Chondrocyte (in vitro differentiated cells): ENCODE results near the gene FAM24A. TPM values are rescaled to one million over a fixed set of nuclear protein-coding genes. Genes with fewer than 3 reads are reported as not detected.
"Not testable (repeated sequence)": the region's sequence is repeated elsewhere in the genome, so short reads cannot be mapped to it uniquely, and the experiment has no call there.

Experiments used
- DNase-seq: peaks from one replicate; pipeline ENCODE4 v3.0.0; 2021; ENCODE audit warnings: mixed read lengths, low spot score
- H3K27ac Mint-ChIP-seq: one replicate; pipeline ENCODE4 v1.8.0; 2021; ENCODE audit warnings: mild to moderate bottlenecking, moderate library complexity, mixed read lengths; ENCODE audit not compliant: unreplicated experiment
- H3K27me3 Mint-ChIP-seq: 2 replicates; pipeline ENCODE4 v1.8.0; 2021; ENCODE audit warnings: low read depth, mixed read lengths
- H3K36me3 Mint-ChIP-seq: 2 replicates; pipeline ENCODE4 v1.8.0; 2021; ENCODE audit warnings: low read depth, mixed read lengths
- H3K4me1 Mint-ChIP-seq: 2 replicates; pipeline ENCODE4 v1.8.0; 2021; ENCODE audit warnings: low read depth, mild to moderate bottlenecking, mixed read lengths
- H3K4me3 Mint-ChIP-seq: one replicate; pipeline ENCODE4 v1.8.0; 2021; ENCODE audit warnings: mild to moderate bottlenecking, moderate library complexity, mixed read lengths; ENCODE audit not compliant: unreplicated experiment
- H3K9me3 Mint-ChIP-seq: 2 replicates; pipeline ENCODE4 v1.8.0; 2021; ENCODE audit warnings: low read depth, mixed read lengths
- total RNA-seq: library from RNA; stranded (reverse); gene quantifications from 3 replicates; pipeline ENCODE4 v1.2.1, GENCODE V29; 2021
- TF ChIP-seq, protein P1 (sequence below): fragments of 200-600 bp; sonication (generic); IDR thresholded peaks from 2 replicates; pipeline ENCODE4 v1.5.0; 2021; ENCODE audit warnings: antibody characterized with exemption, mild to moderate bottlenecking, moderate library complexity

The FAM24A gene
- total RNA-seq, 1 donor from 2014 or later, result not detected

DNA sequence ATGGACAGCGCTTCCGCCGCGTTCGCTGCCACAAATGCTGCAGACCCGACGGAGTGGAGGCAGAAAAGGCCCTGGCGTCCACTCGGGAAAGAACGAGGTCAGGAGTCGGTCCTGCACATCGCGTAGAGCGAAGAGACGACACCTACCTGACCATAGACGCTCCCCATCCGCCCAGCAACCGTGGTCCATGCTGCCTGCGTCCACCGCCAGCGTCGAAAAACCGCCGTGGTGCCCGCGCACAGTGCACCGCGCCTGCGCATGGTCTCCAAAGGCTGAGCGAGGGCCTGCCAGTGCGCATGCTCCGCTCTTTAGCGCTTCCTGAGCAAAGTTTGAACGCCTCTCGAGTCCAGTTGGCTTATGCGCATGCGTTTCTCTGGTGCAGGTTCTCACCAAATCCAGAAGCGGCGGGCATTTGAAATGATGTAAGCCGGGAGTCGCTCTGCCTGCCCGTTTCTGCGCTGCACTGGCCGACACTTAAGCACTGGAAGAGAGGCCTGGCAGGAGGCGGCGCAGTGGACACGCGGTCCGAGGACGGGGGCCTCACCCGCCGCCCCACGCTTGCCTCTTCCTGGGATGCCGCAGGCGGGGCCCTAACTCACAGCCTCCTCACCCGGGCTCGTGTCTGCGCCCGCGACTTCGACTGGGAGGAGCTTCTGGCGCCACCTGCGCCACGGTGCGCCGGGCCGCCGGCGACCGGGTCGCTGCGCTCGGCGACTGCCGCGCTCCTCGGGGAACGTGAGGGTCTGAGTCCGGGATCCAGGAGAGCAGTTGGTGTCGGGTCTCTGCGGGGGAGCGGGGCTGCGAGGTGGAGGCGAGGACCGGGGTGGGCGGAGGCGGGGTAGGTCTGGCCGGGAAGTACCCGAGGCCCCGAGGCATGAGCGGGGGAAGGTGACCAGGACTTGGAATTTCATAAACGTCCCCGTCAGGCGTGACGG, 30.8 kb upstream of the FAM24A start, which contains the start of gene FAM24B:
FAM24B (minus strand) TSS at position 243 of the 935 bp plus-strand sequence. CDS start 29,066 bp downstream, outside the sequence.
- H3K4me3 Mint-ChIP-seq, result peak within 1 kb of the TSS; percentile 21
- H3K9me3 Mint-ChIP-seq, result no peaks in the 10 kb centered on the region
- no peak within 1 kb of the TSS for H3K27ac Mint-ChIP-seq
- peak; percentile 86 for DNase-seq
- H3K4me1 Mint-ChIP-seq, result no peaks in the 10 kb centered on the region
- H3K27me3 Mint-ChIP-seq, result peaks cover 20% of the 10 kb centered on the region
- H3K36me3 Mint-ChIP-seq, result no peaks in the 10 kb centered on the region
- TF ChIP-seq, protein P1, sequence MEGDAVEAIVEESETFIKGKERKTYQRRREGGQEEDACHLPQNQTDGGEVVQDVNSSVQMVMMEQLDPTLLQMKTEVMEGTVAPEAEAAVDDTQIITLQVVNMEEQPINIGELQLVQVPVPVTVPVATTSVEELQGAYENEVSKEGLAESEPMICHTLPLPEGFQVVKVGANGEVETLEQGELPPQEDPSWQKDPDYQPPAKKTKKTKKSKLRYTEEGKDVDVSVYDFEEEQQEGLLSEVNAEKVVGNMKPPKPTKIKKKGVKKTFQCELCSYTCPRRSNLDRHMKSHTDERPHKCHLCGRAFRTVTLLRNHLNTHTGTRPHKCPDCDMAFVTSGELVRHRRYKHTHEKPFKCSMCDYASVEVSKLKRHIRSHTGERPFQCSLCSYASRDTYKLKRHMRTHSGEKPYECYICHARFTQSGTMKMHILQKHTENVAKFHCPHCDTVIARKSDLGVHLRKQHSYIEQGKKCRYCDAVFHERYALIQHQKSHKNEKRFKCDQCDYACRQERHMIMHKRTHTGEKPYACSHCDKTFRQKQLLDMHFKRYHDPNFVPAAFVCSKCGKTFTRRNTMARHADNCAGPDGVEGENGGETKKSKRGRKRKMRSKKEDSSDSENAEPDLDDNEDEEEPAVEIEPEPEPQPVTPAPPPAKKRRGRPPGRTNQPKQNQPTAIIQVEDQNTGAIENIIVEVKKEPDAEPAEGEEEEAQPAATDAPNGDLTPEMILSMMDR, result no peak

DNA sequence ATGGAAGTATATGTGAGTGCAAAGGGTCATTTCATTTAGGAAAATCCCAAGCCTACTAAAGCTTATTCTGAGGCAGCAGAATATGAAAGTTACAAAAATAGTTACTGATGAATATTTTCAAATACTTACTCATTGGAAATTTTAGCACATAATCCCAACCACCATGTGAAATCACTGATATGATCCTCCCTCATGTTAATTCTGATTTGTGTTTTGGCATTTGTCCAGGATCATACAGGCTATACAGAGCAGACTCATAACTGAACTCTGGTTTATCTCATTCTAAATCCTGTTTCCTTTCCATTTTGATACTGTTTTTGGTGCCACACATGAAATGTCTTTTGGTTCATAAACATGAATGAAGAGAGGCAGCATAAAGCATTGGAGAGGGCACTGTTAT, 27.6 kb upstream of the FAM24A start:
- Mint-ChIP-seq H3K4me3 (no peak overlapping the region), H3K27me3 (peaks cover 19% of the 10 kb centered on the region), H3K36me3 (no peaks in the 10 kb centered on the region), H3K27ac (no peak overlapping the region), H3K4me1 (no peaks in the 10 kb centered on the region), H3K9me3 (no peaks in the 10 kb centered on the region)
- TF ChIP-seq, protein P1, result no peak
- DNase-seq, result no peak

DNA sequence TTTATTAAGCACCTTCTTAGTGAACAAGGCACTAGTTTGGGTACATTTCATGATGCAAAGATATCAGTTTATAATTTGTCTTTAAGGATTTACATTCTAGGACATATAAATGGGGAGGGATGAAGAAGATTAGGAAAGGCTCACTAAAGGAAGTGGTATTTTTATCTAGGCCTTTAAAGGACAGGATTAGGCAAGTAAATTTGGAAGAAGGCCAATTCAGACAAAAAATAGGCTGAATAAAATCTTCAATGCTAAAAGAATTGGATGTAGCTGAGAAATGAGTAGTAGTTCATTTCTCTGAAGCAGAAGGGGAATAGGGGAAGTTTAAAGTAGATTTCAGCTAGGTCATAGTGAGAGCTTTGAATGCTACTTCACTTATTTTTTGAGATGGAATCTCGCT, 26.2 kb upstream of the FAM24A start:
- Mint-ChIP-seq H3K4me1 (no peaks in the 10 kb centered on the region), H3K4me3 (no peak overlapping the region), H3K9me3 (no peaks in the 10 kb centered on the region), H3K36me3 (no peaks in the 10 kb centered on the region), H3K27ac (no peak overlapping the region), H3K27me3 (peaks cover 23% of the 10 kb centered on the region)
- no peak for DNase-seq
- TF ChIP-seq, protein P1, result no peak

DNA sequence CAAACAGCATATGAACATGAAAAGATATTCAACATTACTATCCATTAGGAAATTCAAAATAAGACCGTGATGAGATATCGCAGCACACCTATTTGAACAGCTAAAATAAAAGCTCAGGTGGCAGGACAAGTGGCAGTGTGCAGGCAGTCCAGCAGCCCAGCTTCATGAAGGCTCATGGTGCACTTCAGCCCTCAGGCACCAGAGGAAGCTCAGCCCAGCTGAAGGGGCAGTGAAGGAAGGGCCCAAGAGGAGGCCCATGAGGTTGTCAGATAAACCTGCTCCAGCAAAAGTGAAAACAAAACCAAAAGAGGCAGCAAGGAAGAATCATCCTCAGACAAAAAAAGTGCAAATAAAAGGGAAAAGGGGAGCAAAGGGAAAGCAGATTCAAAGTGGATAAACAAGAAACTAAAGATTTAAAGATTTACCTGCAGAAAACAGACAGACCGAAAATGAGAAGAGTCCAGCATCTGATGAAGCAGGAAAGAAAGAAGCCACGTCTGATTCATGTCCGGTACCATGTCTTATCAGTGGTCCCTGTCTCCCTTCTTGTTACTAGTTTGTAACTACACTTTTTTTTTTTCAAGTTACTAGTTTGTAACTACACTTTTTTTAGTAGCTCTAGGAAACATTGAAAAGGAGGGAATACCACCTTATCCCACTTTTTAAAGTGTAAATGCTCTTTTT, 16.0 kb upstream of the FAM24A start:
- Mint-ChIP-seq H3K27me3 (peaks cover 23% of the 10 kb centered on the region), H3K27ac (no peak overlapping the region), H3K4me1 (no peaks in the 10 kb centered on the region), H3K4me3 (no peak overlapping the region), H3K9me3 (peaks cover 3% of the 10 kb centered on the region), H3K36me3 (no peaks in the 10 kb centered on the region)
- TF ChIP-seq, protein P1, result no peak
- no peak for DNase-seq

DNA sequence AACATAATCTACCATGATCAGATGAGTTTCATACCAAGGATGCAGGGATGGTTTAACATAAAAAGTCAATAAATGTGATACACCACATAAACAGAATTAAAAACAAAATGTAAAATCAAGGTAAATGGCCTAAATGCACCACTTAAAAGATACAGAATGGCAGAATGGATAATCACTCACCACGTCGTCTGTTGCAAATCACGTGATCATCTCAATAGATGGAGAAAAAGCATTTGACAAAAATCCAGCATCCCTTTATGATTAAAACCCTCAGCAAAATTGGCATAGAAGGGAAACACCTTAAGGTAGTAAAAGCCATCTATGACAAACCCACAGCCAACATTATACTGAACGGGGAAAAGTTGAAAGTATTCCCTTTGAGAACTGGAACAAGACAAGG, 6.5 kb upstream of the FAM24A start:
- not testable (repeated sequence) for H3K4me3 Mint-ChIP-seq, H3K9me3 Mint-ChIP-seq, H3K4me1 Mint-ChIP-seq, H3K27ac Mint-ChIP-seq, H3K27me3 Mint-ChIP-seq, DNase-seq, H3K36me3 Mint-ChIP-seq
